RKO (cell line): ENCODE data around the gene RTF2.
"Not testable (repeated sequence)": the region's sequence is repeated elsewhere in the genome, so short reads cannot be mapped to it uniquely, and the experiment has no call there.

Experiments
- DNase-seq: peaks from one replicate; pipeline ENCODE4 v3.0.0-alpha.2; 2016; ENCODE audit warnings: low spot score

Gene RTF2

GRCh38 chr20:56551571-56551970, 83.1 kb downstream of the RTF2 start:
- DNase-seq, result no peak

- DNase-seq, result no peak
Measured at GRCh38 chr20:56552911-56553629, 84.6 kb downstream of the RTF2 start.

DNA sequence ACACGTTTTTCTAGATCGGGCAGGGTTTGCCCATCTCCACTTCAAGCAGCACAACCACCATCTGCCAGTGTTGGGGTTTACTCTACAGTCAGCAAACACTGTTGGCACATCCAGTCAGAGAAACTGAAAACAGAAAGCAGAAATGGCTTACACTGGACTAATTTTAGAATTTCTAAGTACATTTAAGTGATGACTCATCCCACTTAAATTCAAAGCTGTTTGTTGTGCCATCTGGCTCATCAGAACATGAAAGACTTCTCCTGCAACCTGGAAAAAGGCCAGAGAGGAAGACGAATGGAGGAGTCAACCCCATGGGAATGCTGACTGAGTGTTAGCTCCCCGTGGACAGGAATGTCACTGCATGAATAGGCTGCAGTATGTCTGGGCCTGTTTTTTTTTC, 86.4 kb downstream of the RTF2 start:
- DNase-seq, result peak; percentile 98

- DNase-seq, result no peak
Measured at GRCh38 chr20:56558968-56559367, 90.5 kb downstream of the RTF2 start.

DNA sequence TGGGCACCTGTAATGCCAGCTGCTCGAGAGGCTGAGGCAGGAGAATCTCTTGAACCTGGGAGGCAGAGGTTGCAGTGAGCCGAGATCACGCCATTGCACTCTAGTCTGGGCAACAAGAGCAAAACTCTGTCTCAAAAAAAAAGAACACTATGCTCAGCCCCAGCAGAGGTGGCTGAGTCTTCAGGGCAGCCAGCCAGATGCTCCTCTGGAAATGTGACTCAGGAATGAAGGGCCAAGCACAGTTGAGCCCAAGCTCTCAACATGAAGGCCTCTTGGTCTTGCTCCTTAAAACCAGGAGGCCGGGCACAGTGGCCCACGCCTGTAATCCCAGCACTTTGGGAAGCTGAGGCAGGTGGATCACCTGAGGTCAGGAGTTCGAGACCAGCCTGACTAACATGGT, 96.1 kb downstream of the RTF2 start:
- DNase-seq, result not testable (repeated sequence)

GRCh38 chr20:56565511-56565910, 97.1 kb downstream of the RTF2 start:
- no peak for DNase-seq

DNA sequence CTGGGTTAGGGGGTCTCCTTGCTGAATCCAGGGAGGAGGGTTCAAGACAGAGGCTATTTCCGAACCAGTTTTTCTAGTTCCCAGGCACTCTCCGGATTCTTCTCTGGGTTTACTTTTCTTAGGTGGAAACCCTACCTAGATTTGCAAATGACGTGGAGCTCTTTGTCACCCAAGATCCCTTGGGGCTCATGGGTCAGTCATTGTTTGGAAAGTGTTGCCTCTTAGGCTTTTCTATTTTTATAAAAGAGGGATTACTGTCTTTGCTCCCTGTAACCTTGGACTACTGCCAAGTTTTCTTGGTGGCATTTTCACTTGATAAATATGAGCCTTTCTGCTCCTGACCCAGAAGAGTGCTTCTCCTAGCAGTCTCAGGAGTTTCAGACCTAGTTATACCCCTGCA, 98.2 kb downstream of the RTF2 start:
- DNase-seq, result no peak
